ENCODE measurements around the gene PODXL2. TPM values are rescaled to one million over a fixed set of nuclear protein-coding genes. Genes with fewer than 3 reads are reported as not detected.

PODXL2 gene
- total RNA-seq, 1 donor from 2014 or later: 14.5 TPM

DNA sequence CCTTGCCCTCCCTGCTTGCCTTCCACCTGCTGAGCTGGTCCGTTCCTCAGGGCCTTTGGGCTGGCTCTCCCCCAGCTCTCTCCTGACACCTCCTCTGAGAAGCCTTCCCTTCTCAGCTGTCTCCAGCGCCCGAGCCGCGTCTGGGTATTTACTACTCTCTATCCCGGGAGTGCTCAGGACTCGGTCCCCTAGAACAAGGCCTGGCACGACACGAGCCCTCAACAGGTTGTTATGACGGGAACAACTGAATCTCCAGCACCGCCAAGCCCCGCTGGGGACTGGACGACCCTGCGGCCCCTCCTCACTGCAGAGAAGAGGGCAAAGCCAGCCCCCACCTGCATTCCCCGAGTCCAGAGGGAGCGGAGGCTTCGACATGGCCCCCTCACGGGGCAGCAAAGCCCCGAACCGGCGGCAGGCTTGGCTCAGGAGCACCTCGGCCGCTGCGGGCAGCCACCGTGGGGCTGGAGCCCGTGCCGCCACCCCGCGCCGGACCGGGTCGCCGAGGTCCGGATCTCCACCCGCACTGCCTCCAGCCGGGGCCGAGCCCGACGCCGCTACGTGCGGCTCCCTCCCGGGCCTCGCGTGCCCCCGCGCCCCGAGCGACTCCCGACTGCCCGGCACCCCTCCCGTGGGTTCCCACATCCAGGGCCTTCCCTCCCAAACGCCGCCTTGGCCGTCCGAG, 39.2 kb upstream of the PODXL2 start:
- H3K9me3 ChIP-seq (ENCODE audit: insufficient read depth, low read depth, low read length): no peaks in the 10 kb centered on the region
- H3K4me1 ChIP-seq (ENCODE audit: insufficient read depth, low read length): peaks cover 30% of the 10 kb centered on the region
- H3K9ac ChIP-seq (ENCODE audit: low read length): peak overlapping the region; percentile 93
- H3K79me2 ChIP-seq (ENCODE audit: insufficient read depth, low read length): peaks cover 57% of the 10 kb centered on the region
- TF ChIP-seq CTCF (IDR thresholded peaks at IDR 0.05; ENCODE audit: insufficient read depth, low read depth, low read length): no peak
- TF ChIP-seq EZH2 (IDR thresholded peaks at IDR 0.05; ENCODE audit: insufficient read depth, low read length): no peak
- Mint-ChIP-seq H3K4me1 (ENCODE audit: low read depth, unreplicated experiment) (peaks cover 18% of the 10 kb centered on the region), H3K4me3 (ENCODE audit: unreplicated experiment) (peak overlapping the region; percentile 94), H3K27ac (ENCODE audit: unreplicated experiment) (peak overlapping the region; percentile 75), H3K36me3 (ENCODE audit: low read depth, unreplicated experiment) (peaks cover 4% of the 10 kb centered on the region), H3K27me3 (ENCODE audit: low read depth, unreplicated experiment) (peaks cover 8% of the 10 kb centered on the region), H3K9me3 (ENCODE audit: unreplicated experiment) (no peaks in the 10 kb centered on the region)
- FAIRE-seq (no peak), DNase-seq (ENCODE audit: low read depth) (no peak)
- peak overlapping the region; percentile 89 for H2AFZ ChIP-seq (ENCODE audit: low read depth, low read length)
- no peaks in the 10 kb centered on the region for H3K36me3 ChIP-seq (ENCODE audit: insufficient read depth, low read length)
- H4K20me1 ChIP-seq (ENCODE audit: insufficient read depth, low read length): peaks cover 50% of the 10 kb centered on the region
- H3K27me3 ChIP-seq (ENCODE audit: insufficient read depth, low read length): no peaks in the 10 kb centered on the region
- H3K27ac ChIP-seq (ENCODE audit: low read depth, low read length): peak overlapping the region; percentile 88
- peak overlapping the region; percentile 98 for H3K4me2 ChIP-seq (ENCODE audit: low read length)
- H3K4me3 ChIP-seq (ENCODE audit: insufficient read depth, low read depth, low read length): peak overlapping the region; percentile 84

DNA sequence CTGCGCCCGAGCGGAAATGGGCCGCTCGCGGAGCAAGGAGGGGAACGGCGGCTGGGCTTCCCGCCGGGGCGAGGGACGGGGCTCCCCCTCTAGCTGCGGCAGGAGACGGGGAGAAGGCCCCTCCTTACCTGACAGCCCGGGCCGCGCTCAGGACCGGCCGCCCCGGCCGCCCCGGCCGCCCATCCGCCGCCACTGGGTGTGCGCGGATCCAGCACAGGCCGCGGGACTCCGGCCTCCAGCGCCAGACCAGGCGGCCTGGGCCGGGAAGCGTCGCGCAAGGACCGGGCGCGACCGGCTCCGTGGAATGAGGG, 38.7 kb upstream of the PODXL2 start:
- Mint-ChIP-seq H3K27me3 (ENCODE audit: low read depth, unreplicated experiment) (peaks cover 12% of the 10 kb centered on the region), H3K36me3 (ENCODE audit: low read depth, unreplicated experiment) (peaks cover 3% of the 10 kb centered on the region), H3K9me3 (ENCODE audit: unreplicated experiment) (no peaks in the 10 kb centered on the region), H3K4me1 (ENCODE audit: low read depth, unreplicated experiment) (peaks cover 16% of the 10 kb centered on the region), H3K27ac (ENCODE audit: unreplicated experiment) (no peak overlapping the region), H3K4me3 (ENCODE audit: unreplicated experiment) (peak overlapping the region; percentile 92)
- no peak for FAIRE-seq
- Histone ChIP-seq H3K27ac (ENCODE audit: low read depth, low read length) (peak overlapping the region; percentile 88), H3K27me3 (ENCODE audit: insufficient read depth, low read length) (no peaks in the 10 kb centered on the region), H3K4me2 (ENCODE audit: low read length) (peak overlapping the region; percentile 98), H2AFZ (ENCODE audit: low read depth, low read length) (peak overlapping the region; percentile 89), H3K36me3 (ENCODE audit: insufficient read depth, low read length) (no peaks in the 10 kb centered on the region), H3K4me1 (ENCODE audit: insufficient read depth, low read length) (peaks cover 30% of the 10 kb centered on the region), H3K9ac (ENCODE audit: low read length) (peak overlapping the region; percentile 93), H3K9me3 (ENCODE audit: insufficient read depth, low read depth, low read length) (no peaks in the 10 kb centered on the region), H3K4me3 (ENCODE audit: insufficient read depth, low read depth, low read length) (peak overlapping the region; percentile 84), H4K20me1 (ENCODE audit: insufficient read depth, low read length) (peaks cover 45% of the 10 kb centered on the region), H3K79me2 (ENCODE audit: insufficient read depth, low read length) (peaks cover 52% of the 10 kb centered on the region)
- TF ChIP-seq EZH2 (IDR thresholded peaks at IDR 0.05; ENCODE audit: insufficient read depth, low read length): no peak
- TF ChIP-seq CTCF (IDR thresholded peaks at IDR 0.05; ENCODE audit: insufficient read depth, low read depth, low read length): no peak
- DNase-seq (ENCODE audit: low read depth): no peak

Measured in astrocyte (in vitro differentiated cells and primary cell).